Activated CD4-positive, alpha-beta T cell treated with anti-CD3 and anti-CD28 coated beads, Interleukin-2, amount 10 ng/mL, durations not matched to agents 7 days and 5 days (primary cell): ENCODE data around the gene ERC1. TPM values are rescaled to one million over a fixed set of nuclear protein-coding genes. Genes with fewer than 3 reads are reported as not detected.

Experiments used
- CTCF ChIA-PET: fragments of 350-600 bp; sonication (Branson Sonifier 250); formaldehyde crosslinking; loops from one replicate; lab custom pipeline; 2021; ENCODE audit warnings: antibody characterized with exemption; lab: Charles Lee
- POLR2A ChIA-PET: fragments of 350-600 bp; sonication (Branson Sonifier 250); formaldehyde crosslinking; loops from one replicate; lab custom pipeline; 2021; ENCODE audit warnings: antibody characterized with exemption; lab: Charles Lee
- DNase-seq: peaks from one replicate; pipeline ENCODE4 v3.0.0-alpha.2; 2020
- H3K27ac Mint-ChIP-seq: one replicate; pipeline ENCODE4 v1.8.0; 2021; ENCODE audit warnings: mild to moderate bottlenecking, moderate library complexity, mixed read lengths
- H3K27me3 Mint-ChIP-seq: one replicate; pipeline ENCODE4 v1.8.0; 2021; ENCODE audit warnings: mixed read lengths
- H3K36me3 Mint-ChIP-seq: one replicate; pipeline ENCODE4 v1.8.0; 2021; ENCODE audit warnings: low read depth, mixed read lengths
- H3K4me1 Mint-ChIP-seq: one replicate; pipeline ENCODE4 v1.8.0; 2021; ENCODE audit warnings: mixed read lengths
- H3K4me3 Mint-ChIP-seq: one replicate; pipeline ENCODE4 v1.8.0; 2021; ENCODE audit warnings: mild to moderate bottlenecking, moderate library complexity, mixed read lengths
- H3K9me3 Mint-ChIP-seq: one replicate; pipeline ENCODE4 v1.8.0; 2021; ENCODE audit warnings: mixed read lengths
- total RNA-seq, 2 experiments: library from RNA; stranded (reverse); gene quantifications; one replicate each; pipeline ENCODE4 v1.2.3, GENCODE V29; 2021

Gene ERC1
- total RNA-seq, 2 experiments from 2014 or later, result 38.7 to 43.4 TPM

DNA sequence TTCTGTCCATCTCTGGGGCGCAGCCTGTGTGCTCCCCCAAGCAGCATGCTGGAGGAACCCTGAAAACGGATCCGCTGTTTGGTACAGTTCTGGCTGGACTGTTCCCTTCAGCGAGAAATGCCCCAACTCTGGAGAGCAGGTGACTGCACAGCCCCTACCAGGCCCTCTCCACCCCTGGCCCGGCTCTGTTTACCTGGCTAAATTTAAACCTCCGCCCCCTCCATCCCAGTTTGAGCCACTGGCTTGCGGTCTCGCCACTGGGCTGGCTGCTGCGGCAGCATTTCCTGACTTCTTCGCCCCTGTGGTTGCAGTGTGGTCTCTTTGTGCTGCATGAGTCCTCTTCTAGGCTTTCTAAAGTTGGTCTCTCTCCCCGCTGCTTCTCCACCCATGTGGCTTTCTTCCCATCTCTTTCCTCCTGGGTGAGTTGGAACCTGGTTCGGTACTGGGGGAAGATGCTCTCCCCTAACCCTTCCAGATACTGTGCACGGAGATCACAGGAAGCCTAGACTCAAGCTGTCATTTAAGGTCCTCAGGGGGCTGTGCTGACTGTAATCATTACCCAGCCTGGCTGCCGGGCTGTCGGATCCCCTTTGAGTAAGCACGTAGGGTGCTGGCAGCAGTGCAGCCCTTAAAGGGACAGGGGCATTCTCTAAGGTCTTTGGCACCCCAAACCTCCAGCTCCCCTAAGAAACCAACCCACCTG, 542.7 kb downstream of the ERC1 start:
- H3K36me3 Mint-ChIP-seq, result no peaks in the 10 kb centered on the region
- CTCF ChIA-PET, result interaction anchor here (0.6 to 1.5 kb wide), 5 partner anchors 9 to 906 kb away, joined by 3 read pairs; no protein-coding TSS in a partner anchor

DNA sequence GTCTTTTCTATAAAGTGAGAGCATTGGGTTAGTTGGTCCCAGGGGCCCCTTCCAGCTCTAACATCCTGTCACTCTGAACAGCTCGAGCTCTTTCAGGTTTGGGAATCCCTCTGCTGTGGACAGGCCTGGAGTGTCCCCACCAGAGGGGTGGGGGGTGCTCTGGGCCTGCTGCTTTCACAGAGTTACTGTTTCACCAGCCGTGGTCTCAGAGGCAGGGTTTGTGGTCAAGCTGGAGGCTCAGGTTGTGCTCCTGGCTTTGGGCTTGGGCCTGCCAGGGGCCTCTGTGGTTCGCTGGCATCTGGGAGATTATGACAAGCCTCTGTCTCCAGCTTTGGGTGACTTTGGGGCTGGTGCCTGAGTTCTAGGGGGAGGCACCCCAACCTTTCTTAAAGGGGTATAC, 543.7 kb downstream of the ERC1 start:
- H3K4me3 Mint-ChIP-seq, result no peak overlapping the region
- CTCF ChIA-PET, result interaction anchor here (1.0 to 1.5 kb wide), 3 partner anchors 11 to 71 kb away, joined by 3 read pairs; no protein-coding TSS in a partner anchor

More for the DNA sequence above, 542.7 kb downstream of the ERC1 start:
- H3K27me3 Mint-ChIP-seq, result peaks cover 70% of the 10 kb centered on the region
- POLR2A ChIA-PET, result no interaction called here
- peak overlapping the region; percentile 25 for H3K4me3 Mint-ChIP-seq
- peaks cover 34% of the 10 kb centered on the region for H3K4me1 Mint-ChIP-seq
- peak; percentile 60 for DNase-seq
- H3K9me3 Mint-ChIP-seq, result no peaks in the 10 kb centered on the region
- H3K27ac Mint-ChIP-seq, result no peak overlapping the region

DNA sequence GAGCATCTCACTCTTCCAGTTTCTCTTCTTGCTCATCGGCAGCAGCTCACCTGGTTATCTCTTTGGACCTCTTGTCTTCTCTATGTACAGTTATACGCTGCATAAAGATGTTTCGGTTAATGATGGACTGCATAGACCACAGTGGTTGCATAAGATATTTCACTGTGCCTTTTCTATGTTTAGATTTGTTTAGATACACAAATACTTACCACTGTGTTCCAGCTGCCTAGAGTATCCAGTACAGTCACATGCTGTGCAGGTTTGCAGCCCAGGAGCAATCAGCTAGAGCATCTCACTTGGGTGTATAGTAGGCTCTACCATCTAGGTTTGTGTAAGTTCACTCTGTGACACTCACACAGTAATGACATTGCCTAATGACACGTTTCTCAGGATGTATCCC, 545.8 kb downstream of the ERC1 start:
- ChIA-PET CTCF (no interaction called here), POLR2A (no interaction called here)
- H3K27ac Mint-ChIP-seq, result no peak overlapping the region
- peaks cover 28% of the 10 kb centered on the region for H3K4me1 Mint-ChIP-seq
- H3K36me3 Mint-ChIP-seq, result no peaks in the 10 kb centered on the region
- peaks cover 78% of the 10 kb centered on the region for H3K27me3 Mint-ChIP-seq
- H3K4me3 Mint-ChIP-seq, result no peak overlapping the region
- no peaks in the 10 kb centered on the region for H3K9me3 Mint-ChIP-seq
- DNase-seq, result no peak

More for the DNA sequence above, 543.7 kb downstream of the ERC1 start:
- H3K4me1 Mint-ChIP-seq, result peaks cover 30% of the 10 kb centered on the region
- no peak overlapping the region for H3K27ac Mint-ChIP-seq
- H3K9me3 Mint-ChIP-seq, result no peaks in the 10 kb centered on the region
- peaks cover 70% of the 10 kb centered on the region for H3K27me3 Mint-ChIP-seq
- no peak for DNase-seq
- POLR2A ChIA-PET, result no interaction called here
- no peaks in the 10 kb centered on the region for H3K36me3 Mint-ChIP-seq

DNA sequence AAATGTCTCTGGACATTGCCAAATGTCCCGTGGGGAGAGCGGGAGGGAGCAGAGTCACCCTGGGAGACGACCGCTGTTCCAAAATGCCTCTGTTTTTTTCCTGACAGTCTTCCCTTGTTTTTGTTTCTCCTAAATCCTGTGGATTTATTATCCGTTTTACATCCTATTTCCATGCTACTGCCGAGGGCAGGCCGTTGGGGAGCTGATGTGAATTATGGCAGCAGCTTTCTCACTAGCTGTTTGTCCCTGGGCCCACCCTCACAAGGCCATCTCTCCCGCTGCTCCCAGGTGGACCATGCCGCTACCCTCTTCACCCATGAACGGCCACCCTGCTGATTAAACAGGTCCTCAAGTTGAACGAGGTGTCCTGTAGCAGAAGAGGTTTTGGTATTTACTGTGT, 548.1 kb downstream of the ERC1 start:
- CTCF ChIA-PET, result interaction anchor here (1.3 kb wide), 1 partner anchor 10 kb away, joined by 3 read pairs; no protein-coding TSS in a partner anchor
- peaks cover 70% of the 10 kb centered on the region for H3K27me3 Mint-ChIP-seq
- peaks cover 5% of the 10 kb centered on the region for H3K4me1 Mint-ChIP-seq
- H3K27ac Mint-ChIP-seq, result no peak overlapping the region
- H3K9me3 Mint-ChIP-seq, result no peaks in the 10 kb centered on the region
- POLR2A ChIA-PET, result no interaction called here
- no peaks in the 10 kb centered on the region for H3K36me3 Mint-ChIP-seq
- no peak overlapping the region for H3K4me3 Mint-ChIP-seq
- no peak for DNase-seq

DNA sequence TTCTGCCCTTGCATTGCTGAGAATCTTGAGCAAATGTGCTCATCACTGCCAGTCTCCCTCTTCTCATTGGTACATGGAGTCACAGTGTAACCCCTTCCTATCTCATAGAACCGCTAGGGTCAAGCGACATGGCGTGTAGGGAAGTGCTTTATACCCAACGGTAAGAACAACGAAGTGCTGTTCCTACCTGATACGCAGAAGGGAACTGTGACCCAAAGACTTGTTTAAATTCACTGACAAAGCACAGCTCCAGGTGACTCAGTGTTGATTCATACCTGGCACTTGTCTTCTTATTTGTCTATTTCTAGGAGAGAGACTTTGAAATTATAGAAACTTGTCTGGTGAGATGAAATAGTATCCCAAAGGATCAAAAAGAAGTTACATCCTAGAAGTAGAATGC, 549.7 kb downstream of the ERC1 start:
- POLR2A ChIA-PET, result no interaction called here
- H3K27ac Mint-ChIP-seq, result no peak overlapping the region
- peaks cover 70% of the 10 kb centered on the region for H3K27me3 Mint-ChIP-seq
- no peaks in the 10 kb centered on the region for H3K4me1 Mint-ChIP-seq
- CTCF ChIA-PET, result interaction anchor here (0.6 to 1.1 kb wide), 2 partner anchors 44 to 1222 kb away, joined by 3 read pairs; no protein-coding TSS in a partner anchor
- DNase-seq, result no peak
- no peaks in the 10 kb centered on the region for H3K9me3 Mint-ChIP-seq
- H3K4me3 Mint-ChIP-seq, result no peak overlapping the region
- H3K36me3 Mint-ChIP-seq, result no peaks in the 10 kb centered on the region

DNA sequence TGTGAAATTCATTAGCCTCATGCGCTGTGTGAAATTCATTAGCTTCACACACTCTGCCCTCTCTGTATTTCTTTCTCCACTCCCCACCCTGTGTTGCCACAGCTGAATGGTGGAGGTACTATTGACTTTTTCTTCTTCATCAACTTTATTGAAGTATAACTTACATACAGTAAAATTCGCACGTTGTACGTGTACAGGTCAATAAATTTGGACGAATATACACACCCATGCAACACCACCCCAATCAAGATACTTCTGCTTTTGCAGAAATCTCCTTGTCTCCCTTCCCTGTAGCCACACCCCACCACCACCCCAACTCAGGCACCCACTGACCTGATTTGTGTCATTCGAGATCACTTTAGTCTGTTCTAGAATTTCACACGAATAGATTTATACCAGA, 551.6 kb downstream of the ERC1 start:
- Mint-ChIP-seq H3K4me1 (no peaks in the 10 kb centered on the region), H3K27me3 (peaks cover 63% of the 10 kb centered on the region), H3K4me3 (no peak overlapping the region), H3K9me3 (no peaks in the 10 kb centered on the region), H3K27ac (no peak overlapping the region), H3K36me3 (no peaks in the 10 kb centered on the region)
- ChIA-PET POLR2A (no interaction called here), CTCF (no interaction called here)
- no peak for DNase-seq

DNA sequence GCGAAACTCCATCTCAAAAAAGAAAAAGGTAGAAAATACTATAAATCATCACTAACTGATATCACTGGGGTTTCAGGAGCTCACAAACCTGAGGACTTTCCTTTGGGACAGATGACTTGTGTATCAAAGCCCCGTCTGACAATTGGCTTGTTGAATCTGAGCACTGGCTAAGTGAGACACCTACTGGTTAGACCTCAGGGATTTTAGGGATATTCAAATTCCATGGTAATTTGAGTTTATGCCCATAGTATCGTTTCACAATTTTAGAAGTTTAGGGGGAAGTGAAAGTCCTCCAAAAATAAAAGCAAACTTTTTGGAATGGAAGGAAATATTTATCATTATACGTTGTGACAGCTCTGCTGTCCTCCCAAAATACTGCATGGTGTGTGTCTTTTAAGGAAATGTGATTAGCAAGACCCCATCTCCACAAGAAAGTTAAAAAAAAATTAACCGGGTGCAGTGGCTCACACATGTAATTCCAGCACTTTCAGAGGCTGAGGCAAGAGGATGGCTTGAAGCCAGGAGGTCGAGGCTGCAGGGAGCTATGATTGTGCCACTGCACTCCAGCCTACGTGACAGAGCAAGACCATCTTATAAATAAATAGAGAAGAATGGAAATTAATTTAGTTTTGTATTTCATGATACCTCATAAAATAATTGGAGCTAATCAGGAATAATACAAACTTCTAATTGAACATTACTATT, 554.1 kb downstream of the ERC1 start:
- POLR2A ChIA-PET, result no interaction called here
- Mint-ChIP-seq H3K36me3 (no peaks in the 10 kb centered on the region), H3K27ac (no peak overlapping the region), H3K9me3 (peaks cover 4% of the 10 kb centered on the region), H3K27me3 (peaks cover 45% of the 10 kb centered on the region), H3K4me1 (no peaks in the 10 kb centered on the region), H3K4me3 (no peak overlapping the region)
- CTCF ChIA-PET, result interaction anchor here (0.6 to 1.1 kb wide), 2 partner anchors 11 to 42 kb away, joined by 3 read pairs; no protein-coding TSS in a partner anchor
- DNase-seq, result no peak

Other genes with a start within 250 kb of the ERC1 start
- gene WNK1, start 238.6 kb upstream of the ERC1 start, total RNA-seq, result 100 to 1,000 TPM; 162 to 170 TPM
- gene RAD52, start 41.5 kb upstream of the ERC1 start, total RNA-seq, result 10 to 100 TPM; 18.5 to 19.4 TPM